Transverse colon (tissue), 4 donors: ENCODE measurements around the gene DRD2. TPM values are rescaled to one million over a fixed set of nuclear protein-coding genes. Genes with fewer than 3 reads are reported as not detected.

Experiments used
- DNase-seq: peaks from one replicate; pipeline ENCODE4 v3.0.0-alpha.2; 2019
- H3K27ac ChIP-seq, 4 donors: fragments of 200-600 bp; sonication (generic); 2 replicates each; pipeline ENCODE4 v1.5.1; 2016 to 2018; ENCODE audit warnings: inconsistent platforms in 4 of 4
- H3K27me3 ChIP-seq: fragments of 200-600 bp; sonication (generic); 2 replicates; pipeline ENCODE4 v1.5.1; 2017; ENCODE audit warnings: inconsistent platforms
- H3K36me3 ChIP-seq, 4 donors: fragments of 200-600 bp; sonication (generic); 2 replicates each; pipeline ENCODE4 v1.5.1; 2017 to 2019; ENCODE audit warnings: inconsistent platforms in 4 of 4
- H3K4me1 ChIP-seq, 4 donors: fragments of 200-600 bp; sonication (generic); 2 replicates each; pipeline ENCODE4 v1.5.1; 2017 to 2020; ENCODE audit warnings: inconsistent platforms in 4 of 4
- H3K4me3 ChIP-seq, 4 donors: fragments of 200-600 bp; sonication (generic); 1 replicate in 1 of 4; 2 replicates in 3 of 4; pipeline versions ENCODE4 v1.5.1 to v1.6.1; 2017 to 2019; ENCODE audit warnings: inconsistent platforms in 4 of 4
- H3K9me3 ChIP-seq, 2 donors: fragments of 200-600 bp; sonication (generic); 2 replicates each; pipeline ENCODE4 v1.5.1; 2017 to 2019; ENCODE audit warnings: inconsistent platforms in 2 of 2
- CTCF ChIP-seq, 5 experiments: fragments of 200-600 bp in 3 of 5; fragments of 450-650 bp in 2 of 5; sonication (generic) in 3 of 5; IDR thresholded peaks; 1 replicate in 2 of 5; 2 replicates in 3 of 5; pipeline ENCODE4 v1.5.1; 2016 to 2017; ENCODE audit warnings: antibody characterized with exemption in 5 of 5, inconsistent platforms in 3 of 5, mild to moderate bottlenecking in 2 of 5, moderate library complexity in 1 of 5
- EP300 ChIP-seq: sonication (generic); formaldehyde crosslinking; IDR thresholded peaks from one replicate; pipeline ENCODE4 v1.6.1; 2017; ENCODE audit warnings: antibody characterized with exemption, low read depth
- POLR2A ChIP-seq: fragments of 450-650 bp; IDR thresholded peaks from one replicate; pipeline ENCODE4 v1.6.1; 2016; ENCODE audit warnings: antibody characterized with exemption, mild to moderate bottlenecking, moderate library complexity
- POLR2AphosphoS5 ChIP-seq, 3 donors: sonication (generic); formaldehyde crosslinking; IDR thresholded peaks; one replicate each; pipeline ENCODE4 v1.6.1; 2016; ENCODE audit warnings: antibody characterized with exemption in 3 of 3
- WGBS, 2 donors: methylation state at CpG; one replicate each; pipeline ENCODE4 v1.1.5; 2018; ENCODE audit warnings: low coverage in 1 of 2; 5-methylcytosine and 5-hydroxymethylcytosine counted together
- in situ Hi-C, 4 donors: fragments of 200-750 bp; cut with MboI; loops; one replicate each; pipeline versions ENCODE4 v1.15.0 to v1.15.1; 2017; ENCODE audit warnings: low sequenced_read_pairs in 3 of 4, low pct_ligation_motif_present in 1 of 4, low pct_unique_long_range_greater_than_20kb in 1 of 4
- intact Hi-C: fragments of 100-400 bp; cut with DNase I; formaldehyde crosslinking; loops from one replicate; pipeline ENCODE4 v1.15.1; 2023; ENCODE audit warnings: low total_unique reads
- total RNA-seq, 4 donors: library from RNA; depleted of rRNA; stranded (reverse); fragments of >200 nt; gene quantifications; one replicate each; pipeline ENCODE4 v1.1.0, GENCODE V29; 2016

Gene DRD2
- total RNA-seq, 4 donors from 2014 or later = 0.16 to 0.40 TPM; not detected in 2

- no peak for TF ChIP-seq POLR2A
- no peak for TF ChIP-seq POLR2AphosphoS5 (IDR thresholded peaks at IDR 0.05)
- TF ChIP-seq EP300 = no peak
- TF ChIP-seq CTCF (IDR thresholded peaks at IDR 0.05) = no peak
- 100% methylated on average over 1 of the region's 1 CpG; no CpG with 5 or more reads in 1 of the 2 donors for WGBS, 2 donors
- no peak for DNase-seq
- H3K36me3 ChIP-seq = no peaks in the 10 kb centered on the region
- in situ Hi-C loops = no loop called here
- H3K4me1 ChIP-seq = no peaks in the 10 kb centered on the region
- H3K27me3 ChIP-seq = no peaks in the 10 kb centered on the region
- no peak overlapping the region for H3K4me3 ChIP-seq
- H3K9me3 ChIP-seq = no peaks in the 10 kb centered on the region
- intact Hi-C loops = no loop called here
- no peak overlapping the region for H3K27ac ChIP-seq
Measured at GRCh38 chr11:113506893-113507292, 31.7 kb upstream of the DRD2 start.

- Histone ChIP-seq H3K27me3 (no peaks in the 10 kb centered on the region), H3K36me3 (no peaks in the 10 kb centered on the region), H3K27ac (no peak overlapping the region), H3K4me1 (no peaks in the 10 kb centered on the region), H3K4me3 (no peak overlapping the region), H3K9me3 (no peaks in the 10 kb centered on the region)
- intact Hi-C loops (no loop called here), in situ Hi-C loops (no loop called here)
- DNase-seq = no peak
- no peak for TF ChIP-seq EP300
- TF ChIP-seq POLR2AphosphoS5 (IDR thresholded peaks at IDR 0.05) = no peak
- no peak for TF ChIP-seq POLR2A
- no peak for TF ChIP-seq CTCF (IDR thresholded peaks at IDR 0.05)
- 70 to 76% methylated on average over 6 of the region's 6 CpGs for WGBS, 2 donors
Measured at GRCh38 chr11:113506461-113506860, 31.3 kb upstream of the DRD2 start.

- Histone ChIP-seq H3K27ac (no peak overlapping the region), H3K4me1 (no peaks in the 10 kb centered on the region), H3K9me3 (no peaks in the 10 kb centered on the region), H3K4me3 (no peak overlapping the region), H3K36me3 (no peaks in the 10 kb centered on the region), H3K27me3 (no peaks in the 10 kb centered on the region)
- WGBS, 2 donors = 35 to 36% methylated on average over 6 to 12 of the region's 12 CpGs
- in situ Hi-C loops = no loop called here
- no peak for DNase-seq
- intact Hi-C loops = no loop called here
- no peak for TF ChIP-seq POLR2AphosphoS5 (IDR thresholded peaks at IDR 0.05)
- no peak for TF ChIP-seq EP300
- no peak for TF ChIP-seq POLR2A
- TF ChIP-seq CTCF (IDR thresholded peaks at IDR 0.05) = no peak
Measured at GRCh38 chr11:113505541-113506375, 30.6 kb upstream of the DRD2 start.

GRCh38 chr11:113505046-113505445 lies 29.8 kb upstream of the DRD2 start:
- Histone ChIP-seq H3K27me3 (no peaks in the 10 kb centered on the region), H3K4me3 (no peak overlapping the region), H3K4me1 (no peaks in the 10 kb centered on the region), H3K9me3 (no peaks in the 10 kb centered on the region), H3K36me3 (no peaks in the 10 kb centered on the region), H3K27ac (no peak overlapping the region)
- TF ChIP-seq POLR2A = no peak
- TF ChIP-seq EP300 = no peak
- no peak for TF ChIP-seq CTCF (IDR thresholded peaks at IDR 0.05)
- no peak for TF ChIP-seq POLR2AphosphoS5 (IDR thresholded peaks at IDR 0.05)
- WGBS, 2 donors = 55 to 57% methylated on average over 2 to 3 of the region's 3 CpGs
- in situ Hi-C loops (no loop called here), intact Hi-C loops (no loop called here)
- no peak for DNase-seq
